AG20443 (cell line): ENCODE measurements around the gene FGD2.

Experiments
- DNase-seq: peaks from one replicate; pipeline ENCODE4 v3.0.0; 2012; ENCODE audit warnings: low spot score, mixed read lengths

Gene FGD2, protein sequence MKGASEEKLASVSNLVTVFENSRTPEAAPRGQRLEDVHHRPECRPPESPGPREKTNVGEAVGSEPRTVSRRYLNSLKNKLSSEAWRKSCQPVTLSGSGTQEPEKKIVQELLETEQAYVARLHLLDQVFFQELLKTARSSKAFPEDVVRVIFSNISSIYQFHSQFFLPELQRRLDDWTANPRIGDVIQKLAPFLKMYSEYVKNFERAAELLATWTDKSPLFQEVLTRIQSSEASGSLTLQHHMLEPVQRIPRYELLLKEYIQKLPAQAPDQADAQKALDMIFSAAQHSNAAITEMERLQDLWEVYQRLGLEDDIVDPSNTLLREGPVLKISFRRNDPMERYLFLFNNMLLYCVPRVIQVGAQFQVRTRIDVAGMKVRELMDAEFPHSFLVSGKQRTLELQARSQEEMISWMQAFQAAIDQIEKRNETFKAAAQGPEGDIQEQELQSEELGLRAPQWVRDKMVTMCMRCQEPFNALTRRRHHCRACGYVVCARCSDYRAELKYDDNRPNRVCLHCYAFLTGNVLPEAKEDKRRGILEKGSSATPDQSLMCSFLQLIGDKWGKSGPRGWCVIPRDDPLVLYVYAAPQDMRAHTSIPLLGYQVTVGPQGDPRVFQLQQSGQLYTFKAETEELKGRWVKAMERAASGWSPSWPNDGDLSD

DNA sequence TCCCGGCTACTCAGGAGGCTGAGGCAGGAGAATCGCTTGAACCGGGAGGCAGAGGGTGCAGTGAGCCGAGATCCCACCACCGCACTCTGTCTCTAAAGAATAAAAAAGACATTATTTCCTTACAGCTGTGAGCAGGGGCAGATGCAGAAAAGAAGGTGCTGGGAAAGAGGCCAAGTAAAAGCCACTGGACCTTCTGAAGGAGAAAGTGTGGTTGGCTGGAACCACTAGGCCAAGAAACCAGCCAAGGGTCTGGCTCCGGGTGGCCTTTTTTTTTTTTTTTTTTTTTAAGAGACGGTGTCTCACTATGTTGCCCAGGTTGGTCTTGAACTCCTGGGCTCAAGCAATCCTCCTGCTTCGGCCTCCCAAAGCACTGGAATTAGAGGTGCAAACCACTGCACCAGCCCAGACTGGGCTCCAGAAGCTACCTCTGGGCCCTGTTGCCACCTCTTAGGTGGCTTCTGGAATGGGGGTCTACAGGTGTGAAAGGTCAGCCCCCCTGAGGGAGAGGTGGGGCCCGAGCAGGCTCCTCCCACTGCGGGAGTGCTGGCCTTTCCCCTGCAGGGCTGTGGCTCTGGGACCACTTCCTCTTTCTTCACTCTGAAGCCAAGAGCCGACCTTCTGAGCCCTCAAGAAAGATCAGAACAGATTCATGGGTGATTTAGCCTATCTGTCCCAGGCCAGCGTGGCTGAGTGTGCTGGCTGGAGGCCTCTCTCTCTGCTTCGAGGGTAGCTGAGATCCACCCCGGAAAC, at the start of gene FGD2:
Gene FGD2, plus strand, starts transcription at position 595 of the 750 bp plus-strand sequence. CDS start 163 bp downstream, outside the sequence.
- DNase-seq = no peak

- DNase-seq = no peak
Observed at GRCh38 chr6:36955671-36956445, 49.6 kb upstream of the FGD2 start.

GRCh38 chr6:36956446-36956820, 49.0 kb upstream of the FGD2 start:
- no peak for DNase-seq

DNA sequence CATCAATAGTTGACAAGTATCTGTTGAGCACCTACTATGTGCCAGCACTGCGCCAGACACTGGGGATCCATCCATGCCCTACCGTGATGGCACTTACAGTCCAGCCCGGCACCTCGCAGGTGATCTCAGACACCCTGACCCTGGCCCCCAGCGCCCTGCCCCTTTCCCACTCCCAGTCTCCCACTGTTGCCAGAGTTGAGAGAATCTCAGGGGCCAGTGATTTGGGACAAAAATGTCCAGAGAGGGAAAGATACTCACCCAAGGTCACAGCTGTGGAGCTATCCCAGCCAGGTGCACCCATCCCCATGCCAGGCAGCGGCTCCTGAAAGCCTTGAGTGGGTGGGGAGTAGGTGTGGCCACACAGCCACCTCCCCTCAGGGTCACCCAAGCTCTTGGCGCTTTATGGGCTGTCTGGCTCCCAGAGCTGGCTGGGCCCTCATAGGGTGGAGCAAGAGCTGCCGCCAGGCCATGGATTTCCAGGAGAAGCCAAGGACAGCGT, 47.6 kb upstream of the FGD2 start:
- no peak for DNase-seq

DNA sequence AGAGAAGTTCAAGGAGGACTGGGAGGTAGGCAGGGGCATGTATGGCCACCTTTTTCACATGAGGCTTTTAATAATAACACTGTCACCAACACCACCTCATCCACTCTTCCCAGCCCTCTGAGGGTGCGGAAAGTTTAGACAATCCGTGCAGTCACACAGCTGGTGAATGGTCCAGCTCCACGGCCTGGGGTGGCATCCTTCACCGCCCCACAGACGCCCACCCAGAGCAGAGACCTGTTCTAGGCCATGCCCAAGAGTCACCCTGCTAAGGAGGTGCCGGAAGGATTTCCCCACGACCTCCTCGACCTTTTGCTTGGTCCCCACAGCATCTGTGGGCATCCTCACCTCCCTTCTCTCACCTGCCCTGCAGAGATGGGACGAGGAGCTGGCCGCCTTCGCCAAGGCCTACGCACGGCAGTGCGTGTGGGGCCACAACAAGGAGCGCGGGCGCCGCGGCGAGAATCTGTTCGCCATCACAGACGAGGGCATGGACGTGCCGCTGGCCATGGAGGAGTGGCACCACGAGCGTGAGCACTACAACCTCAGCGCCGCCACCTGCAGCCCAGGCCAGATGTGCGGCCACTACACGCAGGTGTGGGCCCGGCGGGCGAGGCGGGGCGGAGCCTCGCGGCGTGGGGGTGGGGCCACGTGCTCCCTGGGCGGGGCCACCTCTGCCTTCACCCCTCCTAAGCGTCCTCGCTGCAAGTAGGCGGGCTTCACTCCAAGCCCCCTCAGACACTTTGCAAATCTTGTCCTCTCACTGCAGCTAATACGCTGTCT, 46.5 kb upstream of the FGD2 start:
- no peak for DNase-seq

DNA sequence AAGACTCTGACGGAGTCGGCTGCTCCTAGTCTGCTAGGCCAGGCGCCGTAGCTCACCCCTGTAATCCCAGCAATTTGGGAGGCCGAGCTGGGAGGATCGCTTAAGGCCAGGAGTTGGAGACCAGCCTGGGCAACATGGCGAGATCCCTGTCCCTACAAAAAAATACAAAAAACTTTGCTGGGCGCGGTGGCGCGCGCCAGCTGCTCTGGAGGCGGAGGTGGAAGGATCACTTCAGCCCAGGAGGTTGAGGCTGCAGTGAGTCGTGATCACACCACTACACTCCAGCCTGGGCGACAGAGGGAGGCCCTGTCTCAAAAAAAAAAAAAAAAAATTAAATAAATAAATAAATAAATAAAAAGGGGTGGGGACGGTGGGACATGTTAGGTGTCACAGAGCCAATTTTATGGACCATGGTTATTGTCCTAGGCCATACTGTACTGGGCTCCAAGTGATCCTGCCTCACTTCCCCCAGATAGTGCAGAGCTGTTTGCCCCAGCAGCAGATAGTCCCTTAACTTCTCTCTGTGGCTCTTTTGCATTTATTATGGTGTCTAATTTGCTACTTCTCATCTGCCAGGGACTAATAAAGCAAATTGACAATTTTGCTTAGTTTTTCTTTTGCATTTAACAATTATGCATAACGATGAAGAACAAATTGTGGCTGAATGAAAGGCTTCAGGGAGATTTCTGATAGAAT, 45.8 kb upstream of the FGD2 start:
- no peak for DNase-seq

GRCh38 chr6:36961441-36962435, 43.7 kb upstream of the FGD2 start:
- no peak for DNase-seq

- peak; percentile 61 for DNase-seq
Observed at GRCh38 chr6:36962874-36963273, 42.6 kb upstream of the FGD2 start.

- DNase-seq = no peak
Observed at GRCh38 chr6:36963451-36964290, 41.8 kb upstream of the FGD2 start.

DNA sequence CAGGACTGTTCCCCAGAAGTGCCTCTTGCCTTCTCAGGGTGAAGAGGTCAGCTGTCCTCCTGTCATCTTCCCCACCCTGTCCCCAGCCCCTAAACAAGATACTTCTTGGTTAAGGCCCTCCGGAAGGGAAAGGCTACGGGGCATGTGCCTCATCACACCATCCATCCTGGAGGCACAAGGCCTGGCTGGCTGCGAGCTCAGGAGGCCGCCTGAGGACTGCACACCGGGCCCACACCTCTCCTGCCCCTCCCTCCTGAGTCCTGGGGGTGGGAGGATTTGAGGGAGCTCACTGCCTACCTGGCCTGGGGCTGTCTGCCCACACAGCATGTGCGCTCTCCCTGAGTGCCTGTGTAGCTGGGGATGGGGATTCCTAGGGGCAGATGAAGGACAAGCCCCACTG, 41.1 kb upstream of the FGD2 start:
- DNase-seq = no peak

DNA sequence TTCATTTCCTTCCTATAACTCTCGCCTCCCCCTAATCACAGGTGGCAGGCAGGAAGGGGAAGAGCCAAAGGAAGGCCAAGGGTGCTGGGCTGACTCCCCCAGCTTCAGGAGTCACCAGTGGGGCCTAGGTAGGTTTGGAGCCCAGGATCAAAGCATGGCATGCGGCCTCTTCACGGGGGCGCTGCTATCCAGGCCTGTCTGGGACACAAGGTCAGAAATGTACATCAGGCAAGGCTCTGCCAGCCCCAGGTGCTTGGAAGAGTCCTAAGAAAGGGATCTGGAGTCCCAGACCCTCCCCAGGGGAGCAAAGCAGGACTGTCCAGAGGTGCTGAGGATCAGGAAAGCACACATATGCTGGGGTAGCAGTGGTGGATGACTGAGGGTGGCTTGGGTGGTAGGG, 40.5 kb upstream of the FGD2 start:
- DNase-seq = no peak

GRCh38 chr6:36967301-36967700, 38.2 kb upstream of the FGD2 start:
- no peak for DNase-seq

GRCh38 chr6:36967757-36968156, 37.7 kb upstream of the FGD2 start:
- no peak for DNase-seq

- peak; percentile 47 for DNase-seq
Observed at GRCh38 chr6:36968266-36968977, 37.0 kb upstream of the FGD2 start.

GRCh38 chr6:36969240-36969691, 36.2 kb upstream of the FGD2 start:
- DNase-seq = no peak

GRCh38 chr6:36969988-36970891, 35.2 kb upstream of the FGD2 start:
- no peak for DNase-seq
